Measurements from ENCODE around the gene GLP1R.

DNA sequence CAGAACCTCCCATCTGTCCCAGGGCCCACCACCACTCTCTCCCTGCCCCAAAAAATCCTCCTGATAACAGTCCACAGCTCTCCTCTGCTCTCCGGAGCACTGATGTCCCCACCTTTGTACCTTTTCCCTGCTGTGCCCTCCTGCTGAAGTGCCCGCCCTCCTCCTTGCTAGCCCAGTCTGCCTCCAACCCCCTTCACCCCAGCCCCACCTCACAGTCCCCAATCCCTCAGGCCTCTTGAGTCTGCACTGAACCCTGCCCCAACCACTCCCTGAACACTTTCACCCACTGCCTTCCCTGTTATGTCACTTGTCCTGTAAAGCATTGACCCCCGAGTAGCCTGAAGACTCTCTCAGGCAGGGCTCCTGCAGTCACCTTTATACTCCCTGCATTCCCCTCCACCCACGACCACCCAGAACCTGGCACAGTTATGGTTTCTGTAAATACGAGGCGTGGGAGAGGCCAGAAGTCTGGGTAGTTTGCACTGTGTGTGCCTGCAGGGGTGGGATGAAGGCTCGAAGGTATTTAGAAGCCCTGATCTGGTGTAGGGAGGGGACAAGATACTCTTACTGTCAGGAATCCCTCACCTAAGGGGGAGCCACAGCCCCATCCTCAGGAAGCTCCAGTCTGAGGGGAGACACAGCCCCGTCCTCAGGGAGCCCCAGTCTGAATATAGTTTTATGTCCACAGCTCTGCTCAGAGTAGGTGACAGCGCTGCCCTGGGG is 5.4 kb downstream of the GLP1R start:
- TF ChIP-seq CTCF (IDR thresholded peaks at IDR 0.05) (no peak), POLR2A (IDR thresholded peaks at IDR 0.05) (no peak)
